Measurements from ENCODE around the gene PTAR1.

PTAR1 gene

DNA sequence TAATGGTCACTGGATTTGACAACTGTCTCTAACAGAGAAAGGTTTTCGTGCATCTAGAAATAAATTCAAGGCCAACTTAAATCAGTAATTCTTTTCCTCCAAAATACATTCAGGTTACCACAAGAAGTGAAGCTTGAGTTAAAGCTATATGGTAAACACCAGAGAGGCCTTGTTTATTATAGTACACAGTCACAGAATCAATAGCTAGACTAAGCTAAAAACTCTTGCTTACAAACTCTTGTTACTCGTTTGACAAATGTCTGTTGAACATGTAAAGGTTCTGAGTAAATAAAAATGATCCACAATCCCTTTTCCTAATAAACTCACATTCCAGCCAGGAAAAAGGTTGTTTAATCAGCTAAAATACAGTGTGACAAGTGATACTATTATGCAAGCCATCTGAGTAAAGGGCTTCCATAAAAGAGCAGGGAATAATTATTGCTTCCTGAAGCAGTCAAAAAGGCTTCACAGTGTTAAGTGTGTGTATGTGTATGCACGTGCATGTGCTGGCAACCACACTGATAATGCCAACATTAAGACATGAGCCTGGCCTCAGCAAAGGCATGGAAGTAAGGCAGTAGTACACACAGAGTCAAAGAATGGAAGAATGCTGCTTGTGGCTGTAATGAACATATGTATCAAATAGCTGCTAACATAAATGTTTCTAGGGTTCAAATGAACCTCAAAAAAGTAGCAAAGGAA is 12.8 kb downstream of the PTAR1 start:
- Mint-ChIP-seq H3K4me3 (no peak overlapping the region), H3K27ac (peak overlapping the region; percentile 68 to 91 (median 74)), H3K27me3 (ENCODE audit: low read depth) (no peaks in the 10 kb centered on the region), H3K9me3 (no peaks in the 10 kb centered on the region), H3K36me3 (ENCODE audit: low read depth) (peaks cover 48% of the 10 kb centered on the region), H3K4me1 (peaks cover 20% of the 10 kb centered on the region)
- TF ChIP-seq CTCF (IDR thresholded peaks at IDR 0.05; ENCODE audit: unreplicated experiment in 3 of 3), result no peak

DNA sequence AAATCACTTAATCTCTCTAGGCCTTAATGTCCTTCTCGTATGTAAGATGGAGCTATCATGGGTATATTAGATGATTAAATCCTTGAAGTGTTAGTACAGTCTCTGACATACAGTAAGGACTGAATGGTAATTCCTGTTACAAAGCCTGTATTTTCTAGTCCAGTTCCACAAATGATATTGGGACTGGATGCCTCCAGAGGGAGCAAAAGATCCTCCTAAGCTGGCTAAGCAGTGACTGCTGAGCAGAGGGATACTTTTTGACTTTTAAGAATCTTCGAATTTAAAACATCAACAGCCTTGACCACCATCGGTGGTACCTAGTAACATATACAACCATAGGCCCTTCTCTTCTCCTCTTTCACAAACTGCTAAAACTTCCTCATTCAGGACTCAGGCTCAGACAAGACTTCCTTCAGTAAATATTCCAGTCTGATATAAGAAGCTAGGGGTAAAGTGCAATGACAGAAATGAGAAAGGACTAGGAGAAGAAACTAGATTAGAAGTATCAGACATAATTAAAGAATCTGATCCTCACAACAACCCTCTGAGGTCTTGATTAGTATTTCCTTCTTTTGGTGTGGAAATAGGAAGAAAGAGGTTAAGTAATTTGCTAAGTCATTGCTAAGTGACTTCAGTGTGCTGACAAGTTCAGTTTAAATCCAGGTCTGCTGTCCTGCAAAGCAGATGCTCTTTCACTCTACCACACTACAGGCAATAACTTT is 13.9 kb downstream of the PTAR1 start:
- Mint-ChIP-seq H3K27me3 (ENCODE audit: low read depth) (no peaks in the 10 kb centered on the region), H3K4me1 (peaks cover 10% of the 10 kb centered on the region), H3K27ac (peak overlapping the region in 2 of 3 experiments; percentile 24 to 52), H3K4me3 (no peak overlapping the region), H3K9me3 (no peaks in the 10 kb centered on the region), H3K36me3 (ENCODE audit: low read depth) (peaks cover 48% of the 10 kb centered on the region)
- no peak for TF ChIP-seq CTCF (IDR thresholded peaks at IDR 0.05; ENCODE audit: unreplicated experiment in 3 of 3)

GRCh38 chr9:69744688-69745380 is 15.0 kb downstream of the PTAR1 start:
- no peak overlapping the region for H3K27ac Mint-ChIP-seq
- no peak overlapping the region for H3K4me3 Mint-ChIP-seq
- peaks cover 44% of the 10 kb centered on the region for H3K36me3 Mint-ChIP-seq (ENCODE audit: low read depth)
- TF ChIP-seq CTCF (IDR thresholded peaks at IDR 0.05; ENCODE audit: unreplicated experiment in 3 of 3), result no peak
- peaks cover 8% of the 10 kb centered on the region for H3K4me1 Mint-ChIP-seq
- H3K9me3 Mint-ChIP-seq, result no peaks in the 10 kb centered on the region
- no peaks in the 10 kb centered on the region for H3K27me3 Mint-ChIP-seq (ENCODE audit: low read depth)

GRCh38 chr9:69743930-69744329 is 15.9 kb downstream of the PTAR1 start:
- H3K27ac Mint-ChIP-seq, result no peak overlapping the region
- peaks cover 47% of the 10 kb centered on the region for H3K36me3 Mint-ChIP-seq (ENCODE audit: low read depth)
- peaks cover 2% of the 10 kb centered on the region for H3K4me1 Mint-ChIP-seq
- H3K27me3 Mint-ChIP-seq (ENCODE audit: low read depth), result no peaks in the 10 kb centered on the region
- no peak overlapping the region for H3K4me3 Mint-ChIP-seq
- H3K9me3 Mint-ChIP-seq, result no peaks in the 10 kb centered on the region
- TF ChIP-seq CTCF (IDR thresholded peaks at IDR 0.05; ENCODE audit: unreplicated experiment in 3 of 3), result no peak

- H3K27ac Mint-ChIP-seq, result no peak overlapping the region
- no peaks in the 10 kb centered on the region for H3K4me1 Mint-ChIP-seq
- H3K27me3 Mint-ChIP-seq (ENCODE audit: low read depth), result no peaks in the 10 kb centered on the region
- TF ChIP-seq CTCF (IDR thresholded peaks at IDR 0.05; ENCODE audit: unreplicated experiment in 3 of 3), result no peak
- H3K9me3 Mint-ChIP-seq, result no peaks in the 10 kb centered on the region
- peaks cover 40% of the 10 kb centered on the region for H3K36me3 Mint-ChIP-seq (ENCODE audit: low read depth)
- no peak overlapping the region for H3K4me3 Mint-ChIP-seq
Observed at GRCh38 chr9:69740872-69741505, 18.8 kb downstream of the PTAR1 start.

All from nephron (organoid).